SK-N-SH (cell line): ENCODE measurements around the gene C9orf78.

Source experiments
- MXI1 ChIP-seq: IDR thresholded peaks from 2 replicates; pipeline ENCODE4 v1.6.1; 2012; ENCODE audit warnings: mild to moderate bottlenecking, low read depth, low read length, improper control_type of control experiment
- NFIC ChIP-seq: IDR thresholded peaks from 2 replicates; pipeline ENCODE4 v1.4.0; 2012; ENCODE audit warnings: borderline replicate concordance
- TF ChIP-seq, protein P1 (sequence below): IDR thresholded peaks from 2 replicates; pipeline ENCODE4 v1.6.1; 2012; ENCODE audit warnings: mild to moderate bottlenecking, low read depth, low read length, moderate library complexity
- TF ChIP-seq, protein P2 (sequence below): fragments of 200-600 bp; sonication (generic); IDR thresholded peaks from 2 replicates; pipeline ENCODE4 v1.6.1; 2017; ENCODE audit warnings: antibody characterized with exemption, mild to moderate bottlenecking, moderate library complexity

DNA sequence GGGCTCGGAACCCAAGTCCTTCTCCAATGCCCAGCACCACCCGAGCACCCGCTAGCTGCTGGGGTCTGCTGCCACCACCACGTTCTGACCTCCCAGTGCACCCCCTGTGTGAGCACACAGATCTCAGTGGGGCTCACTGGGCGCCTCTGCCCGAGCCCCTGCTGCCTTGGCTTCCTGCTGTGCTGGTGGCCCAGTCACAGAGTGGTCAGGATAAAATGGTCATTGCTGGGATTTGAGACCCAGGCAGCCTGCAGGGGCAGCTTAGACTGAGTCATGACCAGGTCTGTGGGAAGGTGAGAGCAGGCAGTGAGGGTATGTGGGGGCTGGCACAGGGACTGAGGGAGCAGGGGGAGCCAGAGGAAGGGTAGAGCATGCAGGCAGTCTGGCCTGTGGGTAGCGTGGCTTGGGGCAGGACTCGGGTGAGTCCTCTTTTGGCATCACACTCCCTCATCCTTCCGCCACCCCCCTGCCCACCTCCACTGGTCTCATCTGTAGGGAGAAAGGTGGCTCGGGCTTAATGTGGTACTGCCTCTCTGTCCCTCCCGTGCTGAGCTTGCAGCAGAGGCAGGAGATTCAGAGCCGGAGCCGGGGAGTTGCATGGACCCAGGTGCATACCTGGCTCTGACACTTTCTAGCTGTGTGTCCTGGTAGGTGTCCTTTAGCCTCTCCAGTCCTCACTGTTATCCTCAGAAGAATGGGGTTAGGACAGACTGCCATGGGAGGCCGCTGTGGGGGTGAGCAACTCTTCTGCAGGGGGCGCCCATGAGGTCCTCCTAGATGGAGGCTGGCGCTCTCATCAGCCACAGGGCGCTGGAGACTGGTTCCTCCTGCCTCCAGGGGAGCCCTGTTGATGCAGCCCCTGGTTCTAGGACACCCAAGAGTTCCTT is 32.3 kb upstream of the C9orf78 start:
- TF ChIP-seq, protein P1, sequence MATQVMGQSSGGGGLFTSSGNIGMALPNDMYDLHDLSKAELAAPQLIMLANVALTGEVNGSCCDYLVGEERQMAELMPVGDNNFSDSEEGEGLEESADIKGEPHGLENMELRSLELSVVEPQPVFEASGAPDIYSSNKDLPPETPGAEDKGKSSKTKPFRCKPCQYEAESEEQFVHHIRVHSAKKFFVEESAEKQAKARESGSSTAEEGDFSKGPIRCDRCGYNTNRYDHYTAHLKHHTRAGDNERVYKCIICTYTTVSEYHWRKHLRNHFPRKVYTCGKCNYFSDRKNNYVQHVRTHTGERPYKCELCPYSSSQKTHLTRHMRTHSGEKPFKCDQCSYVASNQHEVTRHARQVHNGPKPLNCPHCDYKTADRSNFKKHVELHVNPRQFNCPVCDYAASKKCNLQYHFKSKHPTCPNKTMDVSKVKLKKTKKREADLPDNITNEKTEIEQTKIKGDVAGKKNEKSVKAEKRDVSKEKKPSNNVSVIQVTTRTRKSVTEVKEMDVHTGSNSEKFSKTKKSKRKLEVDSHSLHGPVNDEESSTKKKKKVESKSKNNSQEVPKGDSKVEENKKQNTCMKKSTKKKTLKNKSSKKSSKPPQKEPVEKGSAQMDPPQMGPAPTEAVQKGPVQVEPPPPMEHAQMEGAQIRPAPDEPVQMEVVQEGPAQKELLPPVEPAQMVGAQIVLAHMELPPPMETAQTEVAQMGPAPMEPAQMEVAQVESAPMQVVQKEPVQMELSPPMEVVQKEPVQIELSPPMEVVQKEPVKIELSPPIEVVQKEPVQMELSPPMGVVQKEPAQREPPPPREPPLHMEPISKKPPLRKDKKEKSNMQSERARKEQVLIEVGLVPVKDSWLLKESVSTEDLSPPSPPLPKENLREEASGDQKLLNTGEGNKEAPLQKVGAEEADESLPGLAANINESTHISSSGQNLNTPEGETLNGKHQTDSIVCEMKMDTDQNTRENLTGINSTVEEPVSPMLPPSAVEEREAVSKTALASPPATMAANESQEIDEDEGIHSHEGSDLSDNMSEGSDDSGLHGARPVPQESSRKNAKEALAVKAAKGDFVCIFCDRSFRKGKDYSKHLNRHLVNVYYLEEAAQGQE, result no peak
- TF ChIP-seq, protein P2, sequence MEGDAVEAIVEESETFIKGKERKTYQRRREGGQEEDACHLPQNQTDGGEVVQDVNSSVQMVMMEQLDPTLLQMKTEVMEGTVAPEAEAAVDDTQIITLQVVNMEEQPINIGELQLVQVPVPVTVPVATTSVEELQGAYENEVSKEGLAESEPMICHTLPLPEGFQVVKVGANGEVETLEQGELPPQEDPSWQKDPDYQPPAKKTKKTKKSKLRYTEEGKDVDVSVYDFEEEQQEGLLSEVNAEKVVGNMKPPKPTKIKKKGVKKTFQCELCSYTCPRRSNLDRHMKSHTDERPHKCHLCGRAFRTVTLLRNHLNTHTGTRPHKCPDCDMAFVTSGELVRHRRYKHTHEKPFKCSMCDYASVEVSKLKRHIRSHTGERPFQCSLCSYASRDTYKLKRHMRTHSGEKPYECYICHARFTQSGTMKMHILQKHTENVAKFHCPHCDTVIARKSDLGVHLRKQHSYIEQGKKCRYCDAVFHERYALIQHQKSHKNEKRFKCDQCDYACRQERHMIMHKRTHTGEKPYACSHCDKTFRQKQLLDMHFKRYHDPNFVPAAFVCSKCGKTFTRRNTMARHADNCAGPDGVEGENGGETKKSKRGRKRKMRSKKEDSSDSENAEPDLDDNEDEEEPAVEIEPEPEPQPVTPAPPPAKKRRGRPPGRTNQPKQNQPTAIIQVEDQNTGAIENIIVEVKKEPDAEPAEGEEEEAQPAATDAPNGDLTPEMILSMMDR, result no peak
- TF ChIP-seq NFIC, result no peak
- TF ChIP-seq MXI1, result no peak
